Liver (tissue), 9 donors: ENCODE results near the gene RPP40. TPM values are rescaled to one million over a fixed set of nuclear protein-coding genes. Genes with fewer than 3 reads are reported as not detected.

ENCODE experiments used
- DNase-seq: peaks from one replicate; pipeline ENCODE4 v3.0.0-alpha.2; 2017; ENCODE audit warnings: low spot score
- H3K27ac ChIP-seq, 2 donors: one replicate each; pipeline ENCODE4 v1.7.0; 2013; ENCODE audit warnings: inconsistent platforms in 2 of 2, low read length in 2 of 2, control low read depth in 1 of 2, low read depth in 1 of 2, mild to moderate bottlenecking in 1 of 2
- H3K27me3 ChIP-seq, 4 donors: one replicate each; pipeline versions ENCODE4 v1.6.1 to v1.7.0; 2013; ENCODE audit warnings: low read length in 3 of 4, inconsistent platforms in 1 of 4, mild to moderate bottlenecking in 1 of 4, moderate library complexity in 1 of 4; ENCODE audit not compliant: control insufficient read depth in 4 of 4, insufficient read depth in 4 of 4
- H3K36me3 ChIP-seq, 4 donors: one replicate each; pipeline versions ENCODE4 v1.6.1 to v1.7.0; 2013; ENCODE audit warnings: low read length in 3 of 4, mild to moderate bottlenecking in 3 of 4, low read depth in 1 of 4, moderate library complexity in 1 of 4; ENCODE audit not compliant: control insufficient read depth in 4 of 4, insufficient read depth in 3 of 4
- H3K4me1 ChIP-seq, 4 donors: one replicate each; pipeline versions ENCODE4 v1.6.1 to v1.7.0; 2013; ENCODE audit warnings: low read length in 3 of 4, mild to moderate bottlenecking in 3 of 4, moderate library complexity in 1 of 4; ENCODE audit not compliant: control insufficient read depth in 4 of 4, insufficient read depth in 4 of 4
- H3K4me3 ChIP-seq, 3 donors: one replicate each; pipeline versions ENCODE4 v1.6.1 to v1.7.0; 2013; ENCODE audit warnings: low read length in 3 of 3, control low read depth in 1 of 3, low read depth in 1 of 3, mild to moderate bottlenecking in 1 of 3
- H3K9ac ChIP-seq, 2 donors: one replicate each; pipeline ENCODE4 v1.7.0; 2013; ENCODE audit warnings: low read length in 2 of 2, mild to moderate bottlenecking in 2 of 2, moderate library complexity in 2 of 2, control low read depth in 1 of 2, low read depth in 1 of 2
- H3K9me3 ChIP-seq, 4 donors: one replicate each; pipeline versions ENCODE4 v1.6.1 to v1.7.0; 2013; ENCODE audit warnings: low read length in 3 of 4; ENCODE audit not compliant: control insufficient read depth in 4 of 4
- ATF3 ChIP-seq: IDR thresholded peaks from 2 replicates; pipeline ENCODE4 v1.6.1; 2016; ENCODE audit warnings: antibody characterized with exemption
- CTCF ChIP-seq: fragments of 150-350 bp; IDR thresholded peaks from 2 replicates; pipeline ENCODE4 v1.5.1; 2017; ENCODE audit warnings: improper control_type of control experiment, low read depth, low read length; ENCODE audit not compliant: missing input control
- EGR1 ChIP-seq, 2 donors: IDR thresholded peaks; 2 replicates each; pipeline ENCODE4 v1.6.1; 2016 to 2018; ENCODE audit warnings: antibody characterized with exemption in 2 of 2, low read depth in 2 of 2
- FOXA1 ChIP-seq: IDR thresholded peaks from 2 replicates; pipeline ENCODE4 v1.6.1; 2016; ENCODE audit warnings: antibody characterized with exemption
- FOXA2 ChIP-seq: IDR thresholded peaks from 2 replicates; pipeline ENCODE4 v1.6.1; 2016; ENCODE audit warnings: antibody characterized with exemption
- GABPA ChIP-seq, 2 donors: IDR thresholded peaks in 1 of 2; conservative IDR thresholded peaks in 1 of 2; 2 replicates each; pipeline ENCODE4 v1.6.1; 2016; ENCODE audit warnings: antibody characterized with exemption in 2 of 2, mild to moderate bottlenecking in 1 of 2, moderate library complexity in 1 of 2
- HNF4A ChIP-seq, 2 donors: conservative IDR thresholded peaks; 2 replicates each; pipeline ENCODE4 v1.6.1; 2016; ENCODE audit warnings: antibody characterized with exemption in 2 of 2, mild to moderate bottlenecking in 2 of 2
- HNF4G ChIP-seq: IDR thresholded peaks from 2 replicates; pipeline ENCODE4 v1.6.1; 2016; ENCODE audit warnings: antibody characterized with exemption
- JUND ChIP-seq, 2 donors: IDR thresholded peaks; 2 replicates each; pipeline ENCODE4 v1.6.1; 2016; ENCODE audit warnings: antibody characterized with exemption in 2 of 2
- MAX ChIP-seq: IDR thresholded peaks from 2 replicates; pipeline ENCODE4 v1.6.1; 2016; ENCODE audit warnings: antibody characterized with exemption
- NR2F2 ChIP-seq: IDR thresholded peaks from 2 replicates; pipeline ENCODE4 v1.6.1; 2016; ENCODE audit warnings: antibody characterized with exemption
- RAD21 ChIP-seq, 2 donors: IDR thresholded peaks; 2 replicates each; pipeline ENCODE4 v1.6.1; 2016; ENCODE audit warnings: antibody characterized with exemption in 2 of 2, mild to moderate bottlenecking in 2 of 2
- REST ChIP-seq: IDR thresholded peaks from 2 replicates; pipeline ENCODE4 v1.6.1; 2016; ENCODE audit warnings: antibody characterized with exemption, mild to moderate bottlenecking
- RXRA ChIP-seq, 2 donors: IDR thresholded peaks; 2 replicates each; pipeline ENCODE4 v1.6.1; 2017 to 2018; ENCODE audit warnings: antibody characterized with exemption in 2 of 2, mild to moderate bottlenecking in 1 of 2
- SP1 ChIP-seq: IDR thresholded peaks from 2 replicates; pipeline ENCODE4 v1.6.1; 2018; ENCODE audit warnings: antibody characterized with exemption, mild to moderate bottlenecking
- TAF1 ChIP-seq: conservative IDR thresholded peaks from 2 replicates; pipeline ENCODE4 v1.6.1; 2016; ENCODE audit warnings: antibody characterized with exemption, mild to moderate bottlenecking
- YY1 ChIP-seq: IDR thresholded peaks from 2 replicates; pipeline ENCODE4 v1.6.1; 2016; ENCODE audit warnings: antibody characterized with exemption, mild to moderate bottlenecking
- ZBTB33 ChIP-seq: IDR thresholded peaks from 2 replicates; pipeline ENCODE4 v1.6.1; 2016; ENCODE audit warnings: antibody characterized with exemption
- WGBS: extraction: QIAGEN DNeasy Blood & Tissue Kit; methylation state at CpG from one replicate; pipeline ENCODE4 v1.1.7; 2013; 5-methylcytosine and 5-hydroxymethylcytosine counted together
- polyA plus RNA-seq, 2 donors: library from polyadenylated mRNA; stranded (reverse) in 1 of 2; unstranded in 1 of 2; fragments of 200-250 nt in 1 of 2; fragments of >200 nt in 1 of 2; fragmentation: Nextera tagmentation in 1 of 2; extraction: Ambion mirVana in 1 of 2; gene quantifications; one replicate each; pipeline versions ENCODE4 v1.2.1 to v1.2.3, GENCODE V29; 2013 to 2015
- total RNA-seq, 2 donors: library from RNA; depleted of rRNA; stranded (reverse); fragments of >200 nt; gene quantifications; one replicate each; pipeline ENCODE4 v1.2.3, GENCODE V29; 2014
- donor health status: healthy.
- donor health status: healthy.
- donor health status: healthy.
- donor health status: healthy.
- donor health status: healthy.

RPP40 gene
- total and polyA plus RNA-seq, 4 donors, result 5.4 to 9.5 (median 8.9) TPM

- H3K4me3 ChIP-seq, result no peak overlapping the region
- no peaks in the 10 kb centered on the region for H3K27me3 ChIP-seq
- H3K36me3 ChIP-seq, result no peaks in the 10 kb centered on the region
- no peaks in the 10 kb centered on the region for H3K9me3 ChIP-seq
- peaks cover 0 to 10% (median 3%) of the 10 kb centered on the region in 4 donors for H3K4me1 ChIP-seq
- TF ChIP-seq SP1, result no peak
- no peak for TF ChIP-seq TAF1
- no peak for TF ChIP-seq HNF4G
- no peak for TF ChIP-seq ATF3
- no peak for TF ChIP-seq MAX
- TF ChIP-seq NR2F2, result no peak
- no peak for TF ChIP-seq EGR1 (IDR thresholded peaks at IDR 0.05; ENCODE audit: low read depth in 2 of 2)
- TF ChIP-seq FOXA1, result no peak
- no peak for TF ChIP-seq JUND (IDR thresholded peaks at IDR 0.05)
- TF ChIP-seq CTCF, result no peak
- no peak for TF ChIP-seq FOXA2
- TF ChIP-seq RAD21 (IDR thresholded peaks at IDR 0.05), result no peak
- no peak for TF ChIP-seq RXRA (IDR thresholded peaks at IDR 0.05)
- TF ChIP-seq YY1, result no peak
- TF ChIP-seq GABPA (IDR thresholded peaks at IDR 0.05 in 1 of 2, conservative IDR thresholded peaks at IDR 0.05 in 1 of 2), result no peak
- no peak for TF ChIP-seq REST
- TF ChIP-seq HNF4A (conservative IDR thresholded peaks at IDR 0.05), result no peak
- no peak for TF ChIP-seq ZBTB33
- 97% methylated on average over 7 of the region's 7 CpGs for WGBS
- H3K27ac ChIP-seq, result no peak overlapping the region
- no peak for DNase-seq
- H3K9ac ChIP-seq, result no peak overlapping the region
Observed at GRCh38 chr6:5028301-5028700, 24.5 kb upstream of the RPP40 start.
